ENCODE results near the gene NUFIP1.
A peak's percentile ranks its signal among the peaks of the same experiment; 100 is the strongest.

Gene NUFIP1

GRCh38 chr13:44969551-44970484 lies 19.5 kb downstream of the NUFIP1 start:
- no peak overlapping the region for H3K4me3 ChIP-seq (ENCODE audit: low read depth, low read length)
- TF ChIP-seq CTCF (IDR thresholded peaks at IDR 0.05; ENCODE audit: borderline replicate concordance, insufficient read depth, low read depth, low read length): peak; percentile 44; the same call in 1 of the 2 replicates

- no peak for TF ChIP-seq CTCF (IDR thresholded peaks at IDR 0.05; ENCODE audit: borderline replicate concordance, insufficient read depth, low read depth, low read length)
Observed at GRCh38 chr13:44968434-44968815, 20.8 kb downstream of the NUFIP1 start.

GRCh38 chr13:44967704-44968433 lies 21.4 kb downstream of the NUFIP1 start:
- H3K4me3 ChIP-seq (ENCODE audit: low read depth, low read length): no peak overlapping the region
- no peak for TF ChIP-seq CTCF (IDR thresholded peaks at IDR 0.05; ENCODE audit: borderline replicate concordance, insufficient read depth, low read depth, low read length)

More at GRCh38 chr13:44968434-44968815, 20.8 kb downstream of the NUFIP1 start:
- H3K4me3 ChIP-seq (ENCODE audit: low read depth, low read length): no peak overlapping the region

- no peak for TF ChIP-seq CTCF (IDR thresholded peaks at IDR 0.05; ENCODE audit: borderline replicate concordance, insufficient read depth, low read depth, low read length)
Observed at GRCh38 chr13:44961997-44962396, 27.3 kb downstream of the NUFIP1 start.

GRCh38 chr13:44955406-44955805 lies 33.9 kb downstream of the NUFIP1 start:
- no peak overlapping the region for H3K4me3 ChIP-seq (ENCODE audit: low read depth, low read length)
- no peak for TF ChIP-seq CTCF (IDR thresholded peaks at IDR 0.05; ENCODE audit: borderline replicate concordance, insufficient read depth, low read depth, low read length)

More at GRCh38 chr13:44961997-44962396, 27.3 kb downstream of the NUFIP1 start:
- H3K4me3 ChIP-seq (ENCODE audit: low read depth, low read length): no peak overlapping the region

- no peak for TF ChIP-seq CTCF (IDR thresholded peaks at IDR 0.05; ENCODE audit: borderline replicate concordance, insufficient read depth, low read depth, low read length)
- no peak overlapping the region for H3K4me3 ChIP-seq (ENCODE audit: low read depth, low read length)
Observed at GRCh38 chr13:44954224-44954623, 35.0 kb downstream of the NUFIP1 start.

Data from GM12875 (cell line).